GM21381 (cell line): ENCODE results near the gene FLRT2.

Experiments
- ATAC-seq: cut with Tn5 transposase; IDR thresholded peaks from one replicate; pipeline ENCODE4 v1.9.1; 2021; ENCODE audit warnings: mild to moderate bottlenecking, moderate library complexity; ENCODE audit not compliant: unreplicated experiment

Gene FLRT2

DNA sequence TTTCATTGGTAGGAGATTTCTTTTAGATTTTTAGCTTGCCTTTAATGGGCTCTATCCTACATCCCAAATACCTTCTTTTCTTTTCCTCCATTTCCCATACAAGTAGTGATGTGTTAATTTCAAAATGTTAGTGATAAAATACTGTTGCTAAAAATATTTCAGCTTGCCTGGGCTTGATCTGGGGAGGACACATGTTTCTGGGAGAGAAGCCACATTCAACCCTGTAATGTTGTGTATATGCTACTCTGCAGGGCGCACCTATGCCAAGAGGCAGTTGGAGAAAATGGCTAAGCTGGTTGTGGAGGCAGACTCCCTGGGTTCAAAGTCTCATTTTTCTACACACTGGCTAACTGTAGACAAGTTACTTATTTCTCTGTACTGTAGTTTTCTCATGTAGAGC, 26.3 kb downstream of the FLRT2 start:
- no peak for ATAC-seq

DNA sequence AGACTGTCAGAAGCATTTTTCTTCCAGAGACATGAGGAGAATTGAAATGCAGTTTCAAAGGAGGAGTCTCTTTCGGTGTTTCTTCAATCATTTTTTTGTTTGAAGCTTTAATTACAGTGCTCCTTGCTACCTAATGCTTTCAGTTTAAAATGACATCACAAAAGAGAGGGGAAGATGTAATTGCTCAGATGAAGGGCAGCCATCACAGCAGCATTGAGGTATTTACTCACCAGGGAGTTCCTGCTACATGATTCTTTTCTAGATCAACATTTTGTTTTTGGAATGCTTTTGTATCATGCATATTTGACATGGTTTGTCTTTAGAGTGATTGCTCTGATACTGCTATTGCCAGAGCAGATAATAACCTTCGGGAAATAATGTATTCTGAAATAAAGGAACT, 28.6 kb downstream of the FLRT2 start:
- no peak for ATAC-seq

DNA sequence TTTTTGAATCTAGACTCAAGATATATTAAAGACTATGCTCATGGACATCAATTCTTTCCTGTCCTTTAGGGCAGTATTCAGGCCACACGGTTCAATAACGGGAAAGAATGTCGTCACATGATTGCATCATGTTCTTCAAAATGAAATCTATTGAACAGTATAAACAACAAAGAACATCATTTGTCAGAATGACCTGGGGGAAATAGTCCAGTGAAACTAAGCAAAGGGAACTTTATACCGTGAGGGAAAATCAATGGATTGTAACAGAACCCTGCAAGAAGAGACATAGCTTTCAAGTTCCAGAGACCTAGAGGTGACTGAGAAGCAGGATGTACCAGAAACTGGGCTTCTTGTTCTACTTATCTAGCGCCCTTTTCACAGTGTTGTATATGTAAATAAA, 32.7 kb downstream of the FLRT2 start:
- no peak for ATAC-seq

DNA sequence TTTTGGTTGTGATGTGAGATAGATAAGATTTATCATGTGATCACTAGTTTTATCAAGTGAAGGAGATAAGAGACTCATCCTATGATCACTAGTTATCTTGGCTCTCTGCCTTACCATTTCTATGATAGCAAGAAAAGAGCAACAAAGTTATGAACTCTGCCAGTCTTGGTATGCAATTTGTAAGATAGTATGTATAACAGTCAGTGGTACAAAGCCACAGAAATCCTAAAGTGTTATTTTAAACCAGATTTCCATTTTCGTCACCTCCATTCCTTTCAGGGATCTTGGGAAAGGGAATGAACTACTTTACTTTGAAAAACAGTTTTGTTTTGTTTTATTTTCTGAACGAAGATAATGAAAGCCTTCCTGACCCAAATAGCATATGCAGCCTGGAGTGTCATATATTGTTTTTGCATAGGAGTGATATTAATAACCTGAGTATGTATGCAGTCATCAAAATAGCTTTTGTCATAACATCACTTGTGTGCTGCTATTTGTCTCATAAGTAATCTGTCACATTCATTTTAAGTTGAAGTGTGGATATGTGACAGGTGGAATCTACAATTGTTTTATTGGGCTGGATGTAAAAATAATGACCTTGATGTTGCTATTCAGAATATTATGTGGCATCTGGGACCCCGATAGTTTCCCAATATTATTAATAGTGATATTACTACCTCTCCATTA, 35.0 kb downstream of the FLRT2 start:
- no peak for ATAC-seq

DNA sequence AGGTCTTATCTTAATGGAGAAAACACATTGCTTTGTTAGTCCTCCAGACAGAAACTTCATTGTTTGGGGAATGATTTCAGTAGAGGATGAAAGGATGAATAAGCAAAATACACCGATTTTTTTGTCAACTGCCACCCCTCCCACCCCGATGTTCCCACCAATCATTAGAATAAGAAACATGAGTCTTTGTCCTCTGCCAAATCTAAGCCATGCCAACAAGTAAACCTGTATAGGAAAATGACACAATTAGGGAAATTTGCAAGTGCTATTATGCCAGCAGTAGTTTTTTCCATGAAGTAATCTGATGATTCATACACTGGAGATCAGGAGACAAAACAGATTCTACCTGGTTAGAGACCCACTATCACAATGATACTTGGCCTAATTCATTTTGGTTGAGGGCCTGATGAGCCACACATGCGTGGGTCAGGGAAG, 35.9 kb downstream of the FLRT2 start:
- ATAC-seq = no peak

DNA sequence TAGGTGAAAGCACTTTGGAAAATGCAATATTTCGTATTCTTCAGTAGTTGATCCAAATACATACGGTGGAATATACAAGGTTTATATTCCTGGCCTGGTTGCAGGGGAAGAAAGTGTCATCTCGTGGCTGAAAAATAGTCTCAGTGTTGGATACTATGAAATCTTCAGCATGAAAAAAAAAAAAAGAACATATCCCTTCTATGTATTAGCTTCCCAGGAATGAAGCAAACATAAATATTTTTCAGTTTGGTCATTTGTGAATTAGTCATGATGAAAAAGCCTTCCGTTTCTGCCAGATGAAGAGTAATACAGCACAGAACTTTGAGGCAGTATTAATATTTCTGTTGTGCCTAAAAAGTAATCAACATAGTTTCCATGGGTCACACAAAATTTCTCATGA, 36.7 kb downstream of the FLRT2 start:
- ATAC-seq = no peak

DNA sequence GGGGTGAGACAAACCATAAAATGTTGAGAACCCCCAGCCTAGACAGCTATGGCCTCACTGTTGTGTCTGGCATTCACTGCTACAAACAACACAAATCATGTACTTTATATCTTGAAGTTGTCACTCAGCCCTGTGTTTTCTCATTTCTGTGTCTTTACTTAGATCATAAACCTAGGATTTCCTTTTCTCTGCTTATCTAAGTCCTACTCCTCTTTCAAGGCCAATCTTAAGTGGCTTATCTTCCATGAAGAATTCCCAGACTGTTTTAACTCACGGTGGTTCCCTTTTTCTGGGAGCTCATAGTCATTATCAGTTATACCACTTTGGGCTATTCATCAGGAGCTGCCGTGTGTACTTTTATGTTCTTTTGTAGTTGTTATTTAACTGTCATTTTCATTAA, 42.1 kb downstream of the FLRT2 start:
- no peak for ATAC-seq

DNA sequence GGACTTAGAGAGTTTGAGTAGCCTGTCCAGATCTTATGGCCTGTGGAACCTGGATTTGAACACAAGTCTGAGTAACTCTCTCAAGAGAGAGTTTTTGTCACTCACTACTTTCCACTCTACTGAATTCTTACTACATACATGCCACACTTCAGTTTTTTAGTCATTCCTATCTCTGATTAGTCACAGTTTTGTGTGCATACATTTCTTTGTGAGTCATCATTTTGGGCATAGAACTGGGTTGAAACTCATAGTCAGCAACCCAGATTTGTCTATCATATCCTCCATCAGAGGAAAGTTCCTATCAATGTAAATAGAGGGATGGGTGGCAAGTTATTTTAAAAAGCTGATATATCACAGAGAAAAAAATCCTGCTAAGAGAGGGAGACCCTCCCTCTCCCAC, 42.9 kb downstream of the FLRT2 start:
- no peak for ATAC-seq

DNA sequence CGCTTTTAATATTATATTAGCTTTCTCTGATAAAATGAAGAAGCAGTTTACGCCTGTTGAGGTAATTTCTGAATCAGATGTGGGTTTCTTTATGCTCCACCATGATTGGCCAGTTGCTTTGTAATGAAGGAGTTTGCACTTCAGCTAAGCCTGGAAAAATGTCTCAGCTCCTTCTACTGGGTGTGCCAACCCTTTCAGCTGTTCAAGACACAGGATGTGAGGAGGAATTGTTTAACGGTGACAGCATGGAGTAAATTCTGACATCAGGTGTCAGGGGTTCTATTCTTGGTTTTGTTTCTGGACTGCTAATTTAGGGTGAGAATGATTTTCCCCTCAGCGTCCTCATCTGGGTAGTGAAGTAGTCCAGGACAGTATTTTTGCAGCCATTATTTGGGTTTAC, 43.5 kb downstream of the FLRT2 start:
- ATAC-seq = no peak

DNA sequence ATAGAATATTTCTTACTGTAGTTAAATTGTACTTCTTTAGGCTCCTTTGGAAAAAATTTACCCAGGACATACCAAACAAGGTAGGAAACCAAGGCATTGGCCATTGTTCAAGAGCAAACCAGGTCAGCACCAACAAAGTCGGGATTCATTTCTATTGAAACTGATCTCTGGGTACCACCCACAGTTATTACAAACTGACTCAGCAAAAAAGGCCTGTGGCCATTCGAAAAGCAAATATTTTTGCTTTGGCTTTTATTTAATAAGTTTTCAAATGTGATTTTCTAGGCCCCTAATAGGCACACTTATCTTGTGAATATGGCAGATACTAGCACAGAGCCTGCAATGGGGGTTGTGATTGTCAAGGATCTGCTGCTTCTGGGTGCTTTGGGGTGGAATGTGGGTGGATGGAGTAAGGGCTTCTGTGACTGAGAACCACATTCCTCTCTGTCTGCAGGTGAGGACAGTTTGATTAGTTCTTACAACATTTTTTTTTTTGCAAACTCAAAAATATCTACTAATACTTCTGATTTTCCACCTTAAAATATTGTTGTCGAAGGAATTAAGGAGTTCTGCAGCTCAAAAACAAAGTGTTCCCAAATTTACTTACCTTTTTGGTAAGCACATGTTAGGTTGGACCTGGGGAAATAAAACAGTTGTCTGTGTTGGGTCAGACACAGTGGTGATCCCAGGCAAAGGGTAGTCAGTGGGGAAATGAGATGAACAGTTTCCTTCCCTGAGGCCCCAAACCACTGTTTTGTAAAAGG, 45.1 kb downstream of the FLRT2 start:
- ATAC-seq = no peak

DNA sequence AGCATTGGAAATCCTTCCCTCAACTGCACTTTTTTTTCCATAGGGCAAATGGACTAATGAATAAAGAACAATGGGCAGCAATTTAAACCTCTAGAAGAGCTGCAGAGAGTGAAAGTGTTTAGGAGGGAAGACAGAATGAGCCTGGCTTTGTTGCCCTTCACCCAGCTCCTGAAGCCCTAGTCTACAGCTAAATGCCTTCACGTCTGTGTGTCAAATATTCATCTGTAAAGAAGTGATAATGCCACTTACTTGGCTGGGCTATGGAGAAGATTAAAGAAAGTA, 45.6 kb downstream of the FLRT2 start:
- no peak for ATAC-seq

DNA sequence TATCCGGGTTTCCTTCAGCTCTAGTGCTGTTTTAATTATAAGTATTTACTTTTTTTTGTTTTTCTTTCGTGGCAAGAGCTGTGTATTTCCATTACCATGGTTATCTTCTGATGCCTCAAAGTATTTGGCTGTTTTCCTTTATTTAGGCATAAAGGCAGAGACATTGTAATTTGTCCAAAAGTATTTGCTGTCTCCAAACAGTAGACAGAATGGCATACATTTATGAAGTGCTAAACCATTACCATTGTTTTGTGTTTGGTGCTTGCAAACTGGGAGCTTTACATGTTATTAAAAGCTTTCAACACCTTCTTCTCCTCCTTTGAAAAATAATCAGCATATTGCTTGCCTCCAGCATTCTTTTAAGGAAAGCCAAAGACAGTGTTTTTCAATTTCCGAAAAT, 46.3 kb downstream of the FLRT2 start:
- ATAC-seq = no peak

DNA sequence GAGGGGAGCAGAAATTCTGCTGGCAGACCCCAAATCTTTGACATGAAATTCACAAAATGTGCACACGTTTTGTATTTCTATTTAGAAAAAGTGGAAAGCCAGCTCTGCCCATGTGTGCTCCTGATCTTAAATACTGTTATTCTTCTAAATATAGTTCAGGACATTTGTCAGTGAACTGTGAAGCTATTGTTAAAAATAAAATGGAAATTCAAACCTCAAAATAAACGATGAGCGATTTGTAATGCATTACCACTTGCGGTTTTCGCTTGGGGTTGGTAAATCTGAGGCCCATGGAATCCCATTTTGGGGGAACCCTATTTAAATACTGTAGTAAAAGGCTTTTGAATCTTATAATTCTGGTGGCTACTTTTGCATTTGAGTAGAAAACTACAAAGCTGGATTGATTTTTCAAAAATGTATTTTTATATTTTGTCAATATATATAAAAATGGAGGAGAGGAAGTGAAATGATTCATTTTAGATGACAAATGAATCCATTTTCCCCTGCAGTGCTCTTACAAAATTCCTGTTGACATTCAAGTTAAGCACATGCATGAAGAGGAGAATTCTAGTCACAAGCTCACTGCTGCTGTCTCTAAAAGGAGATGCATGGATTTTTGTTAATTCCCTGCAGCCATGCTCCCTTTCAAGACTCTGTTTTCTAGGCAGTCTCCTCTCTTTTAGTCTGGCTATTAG, 47.1 kb downstream of the FLRT2 start:
- no peak for ATAC-seq

DNA sequence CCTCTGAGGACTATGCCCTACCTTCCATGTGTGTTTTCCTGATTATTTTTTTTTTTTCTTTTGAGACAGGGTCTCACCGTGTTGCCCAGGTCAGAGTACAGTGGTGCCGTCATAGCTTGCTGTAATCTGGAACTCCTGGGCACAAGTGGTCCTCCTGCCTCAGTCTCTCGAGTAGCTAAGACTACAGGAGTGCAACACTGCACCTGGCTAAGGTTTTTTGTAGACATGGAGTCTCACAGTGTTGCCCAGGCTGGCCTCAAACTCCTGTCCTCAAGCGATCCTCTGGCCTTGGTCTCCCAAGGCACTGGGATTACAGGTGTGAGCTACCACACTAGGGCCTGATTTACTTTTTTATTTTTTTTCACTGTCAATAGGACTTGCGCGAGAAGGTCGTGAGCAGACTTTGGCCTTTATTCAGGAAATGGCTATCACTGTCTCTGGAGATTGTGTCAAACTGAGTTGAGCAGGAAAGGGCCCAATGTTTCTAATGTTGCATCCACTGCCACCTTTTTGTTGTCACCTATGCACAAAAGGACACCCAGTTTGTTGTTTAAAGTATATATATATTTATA, 47.7 kb downstream of the FLRT2 start:
- no peak for ATAC-seq

DNA sequence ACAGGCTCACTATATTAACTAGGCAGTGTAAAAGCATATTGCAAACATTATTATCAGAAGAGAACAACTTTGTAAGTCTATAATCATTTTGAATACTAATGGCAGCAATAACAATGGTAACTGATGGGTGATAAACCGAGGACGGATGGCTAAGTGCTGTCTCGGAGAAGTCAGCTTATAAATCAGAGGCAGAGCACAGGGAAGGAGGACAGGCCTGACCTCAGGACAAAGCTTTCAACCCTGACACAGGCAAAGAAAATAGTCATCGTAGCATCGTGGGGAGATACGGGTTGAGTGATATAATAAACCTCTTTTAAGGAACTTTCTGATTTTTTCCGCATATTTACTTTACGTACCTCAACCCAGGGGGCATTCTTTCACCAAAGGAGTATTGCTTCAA, 48.4 kb downstream of the FLRT2 start:
- no peak for ATAC-seq

DNA sequence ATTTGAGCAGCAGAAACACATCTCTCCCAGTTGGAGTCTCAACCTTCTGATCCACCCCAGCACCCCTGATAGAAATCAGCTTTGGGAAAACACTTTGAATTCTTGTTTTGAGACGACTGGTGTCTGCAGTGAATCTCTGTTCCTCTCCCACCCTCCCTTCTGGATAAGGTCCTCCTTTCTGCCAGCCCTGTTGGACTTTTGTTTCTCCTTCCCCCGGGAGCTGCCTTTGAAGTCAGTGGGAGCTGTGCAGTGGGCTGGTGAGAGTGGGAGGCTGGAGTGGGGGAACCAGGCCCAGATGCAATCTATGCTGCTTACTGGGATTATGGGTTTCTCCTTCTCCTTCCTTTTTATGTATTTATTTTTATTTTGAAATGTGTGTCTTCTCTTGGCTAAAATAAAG, 49.0 kb downstream of the FLRT2 start:
- ATAC-seq = no peak

DNA sequence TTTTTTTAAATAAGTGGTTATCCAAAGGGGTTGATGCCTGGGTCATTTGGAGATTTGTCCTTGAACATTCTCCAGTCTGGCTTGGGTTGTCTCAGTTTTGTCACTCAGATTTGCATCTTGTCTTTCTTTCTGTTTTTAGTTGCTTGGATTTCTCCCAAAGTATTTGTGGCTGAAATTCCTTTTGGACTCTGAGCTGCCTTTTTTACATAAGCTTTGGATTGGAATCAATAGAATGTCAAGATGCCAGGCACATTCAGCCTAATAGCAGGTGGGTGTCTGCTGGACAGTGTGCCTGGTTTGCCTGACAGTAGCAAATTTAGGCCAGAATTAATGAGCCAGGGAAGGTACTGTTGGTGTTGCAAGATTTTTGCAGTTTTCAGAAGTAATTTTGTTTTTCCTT, 50.0 kb downstream of the FLRT2 start:
- no peak for ATAC-seq

DNA sequence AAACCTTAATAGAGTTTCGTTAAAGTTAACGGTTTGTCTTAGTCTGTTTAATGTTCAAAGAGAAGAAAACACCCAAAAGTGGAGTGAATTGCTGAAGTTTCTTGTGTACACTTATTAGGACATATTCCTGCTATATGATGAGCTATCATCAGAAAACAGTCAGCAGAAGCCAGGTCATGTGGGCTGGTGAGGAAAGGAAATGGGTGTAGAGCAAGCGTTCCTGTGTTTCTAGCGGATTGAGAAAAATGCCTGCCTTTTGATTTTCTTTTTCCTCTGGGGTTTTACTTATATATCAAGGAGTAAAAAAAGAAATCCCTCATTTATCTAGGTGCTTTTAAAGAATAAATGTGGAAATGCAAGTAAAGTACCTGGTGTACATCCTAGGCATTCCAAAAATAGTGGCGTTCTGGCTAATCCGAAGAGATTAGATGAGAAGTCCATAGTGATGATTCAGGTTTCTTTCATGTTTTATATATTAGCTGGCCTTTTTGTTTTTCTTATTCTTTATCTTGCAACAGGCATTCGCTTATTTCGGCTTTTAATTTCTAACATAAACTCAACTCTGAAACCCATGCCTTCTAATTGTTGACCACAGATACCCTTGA, 50.7 kb downstream of the FLRT2 start:
- no peak for ATAC-seq

DNA sequence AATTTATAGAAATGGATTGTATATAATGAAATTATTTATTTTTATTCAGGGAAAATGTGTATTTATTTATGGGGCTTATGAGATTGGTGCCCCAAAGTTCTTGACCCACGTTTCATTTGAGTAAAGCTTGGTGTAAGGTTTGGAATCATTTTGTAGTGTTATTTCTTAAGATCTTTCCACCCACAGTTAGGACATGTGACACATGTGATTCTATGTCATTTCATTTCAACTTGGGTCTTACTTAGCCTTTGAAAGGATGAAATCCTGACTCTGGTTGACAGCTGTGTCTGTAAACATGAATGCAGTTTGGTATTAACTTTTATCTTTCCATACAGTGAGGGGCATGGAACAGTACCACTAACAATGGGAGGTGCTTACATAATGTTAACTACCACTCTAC, 51.7 kb downstream of the FLRT2 start:
- ATAC-seq = no peak

DNA sequence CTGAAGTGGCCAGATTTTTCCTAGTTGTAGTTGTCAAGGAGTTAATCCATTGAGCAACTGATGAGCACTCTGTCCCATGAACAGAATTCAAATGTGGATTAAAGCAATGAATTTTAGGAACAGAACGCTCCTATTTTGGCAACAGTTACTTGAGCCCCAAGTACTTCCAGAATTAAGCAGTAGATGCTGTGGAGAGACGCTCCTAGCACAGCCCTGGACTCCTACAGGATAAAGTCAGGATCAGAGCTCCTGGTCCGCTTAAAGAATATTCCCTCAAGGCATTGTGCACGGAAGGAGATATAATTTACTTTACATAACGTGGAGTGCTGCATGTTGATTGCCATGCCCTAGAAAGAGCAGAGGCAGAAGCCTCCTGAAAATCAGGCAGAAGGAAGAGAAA, 53.4 kb downstream of the FLRT2 start:
- ATAC-seq = no peak

DNA sequence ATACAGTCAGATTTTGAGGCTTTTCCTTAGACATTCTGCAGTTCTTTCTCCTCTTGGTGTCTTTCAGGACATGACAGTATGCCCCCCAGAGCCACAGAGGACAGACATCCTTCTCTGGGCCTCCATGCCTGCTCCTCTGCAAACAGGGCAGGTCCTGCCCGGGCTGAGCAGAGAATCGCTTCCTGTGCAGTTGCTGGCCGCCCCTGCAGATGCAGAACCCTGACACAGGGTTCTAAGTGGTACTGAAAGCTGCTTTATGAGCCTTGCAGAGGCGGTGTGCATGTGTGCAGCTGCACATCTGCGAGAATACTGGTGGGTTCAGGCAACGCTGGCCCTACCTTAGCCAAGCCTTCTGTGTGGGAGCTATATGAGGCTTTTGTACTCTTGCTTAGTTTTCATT, 54.5 kb downstream of the FLRT2 start:
- no peak for ATAC-seq
